OCI-LY7 (cell line): ENCODE data around the gene TMIGD1. TPM values are rescaled to one million over a fixed set of nuclear protein-coding genes. Genes with fewer than 3 reads are reported as not detected.

ENCODE experiments used
- BruUV-seq: library from RNA; stranded (reverse); fragments of 400-500 nt; replicated peaks from 2 replicates; lab custom pipeline; 2021; lab: Mats Ljungman, UMichigan
- CTCF ChIA-PET: fragments of 300-600 bp; sonication (Branson Sonifier 250); formaldehyde crosslinking; loops from one replicate; lab custom pipeline; 2022; ENCODE audit warnings: antibody characterized with exemption; ENCODE audit not compliant: unreplicated experiment; lab: Charles Lee
- POLR2A ChIA-PET: fragments of 300-600 bp; sonication (Branson Sonifier 250); formaldehyde crosslinking; loops from one replicate; lab custom pipeline; 2022; ENCODE audit warnings: antibody characterized with exemption; lab: Charles Lee
- DNase-seq: peaks from one replicate; pipeline ENCODE4 v3.0.0-alpha.2; 2015; ENCODE audit warnings: low spot score
- H2AFZ ChIP-seq: fragments of 200-600 bp; sonication (generic), shearing (Covaris generic); 2 replicates; pipeline ENCODE4 v1.6.1; 2014; ENCODE audit warnings: mild to moderate bottlenecking, antibody characterized with exemption, low read length, moderate library complexity
- H3K27ac ChIP-seq: fragments of 200-600 bp; sonication (generic); 2 replicates; pipeline ENCODE4 v1.5.1; 2014; ENCODE audit warnings: mixed run types, low read depth, mild to moderate bottlenecking, moderate library complexity, low read length, inconsistent platforms; ENCODE audit not compliant: poor library complexity, severe bottlenecking
- H3K36me3 ChIP-seq: fragments of 200-600 bp; sonication (generic); 2 replicates; pipeline ENCODE4 v1.6.1; 2014; ENCODE audit warnings: mild to moderate bottlenecking, antibody characterized with exemption, low read length, moderate library complexity, mixed read lengths; ENCODE audit not compliant: insufficient read depth
- H3K4me1 ChIP-seq: fragments of 200-600 bp; sonication (generic); 2 replicates; pipeline ENCODE4 v1.5.1; 2014; ENCODE audit warnings: mild to moderate bottlenecking, low read length; ENCODE audit not compliant: insufficient read depth, poor library complexity, severe bottlenecking
- H3K4me2 ChIP-seq: fragments of 200-600 bp; sonication (generic); 2 replicates; pipeline ENCODE4 v1.6.1; 2014; ENCODE audit warnings: mild to moderate bottlenecking, low read length
- H3K4me3 ChIP-seq: fragments of 200-600 bp; sonication (generic); 2 replicates; pipeline ENCODE4 v1.5.1; 2014; ENCODE audit warnings: mild to moderate bottlenecking, low read depth, low read length; ENCODE audit not compliant: poor library complexity, severe bottlenecking
- H3K79me2 ChIP-seq: fragments of 200-600 bp; sonication (generic); 2 replicates; pipeline ENCODE4 v1.6.1; 2016; ENCODE audit warnings: low read depth, mild to moderate bottlenecking, low read length, moderate library complexity, mixed read lengths; ENCODE audit not compliant: insufficient read depth
- H3K9me2 ChIP-seq: fragments of 200-600 bp; sonication (generic); 2 replicates; pipeline ENCODE4 v1.6.1; 2016; ENCODE audit warnings: mild to moderate bottlenecking, low read length, mixed read lengths; ENCODE audit not compliant: insufficient read depth
- H3K9me3 ChIP-seq: fragments of 200-600 bp; sonication (generic); 2 replicates; pipeline ENCODE4 v1.6.1; 2014; ENCODE audit warnings: mild to moderate bottlenecking, mixed run types, low read length, mixed read lengths
- H4K20me1 ChIP-seq: fragments of 200-600 bp; sonication (generic); 2 replicates; pipeline ENCODE4 v1.6.1; 2014; ENCODE audit warnings: mild to moderate bottlenecking, antibody characterized with exemption, low read length, moderate library complexity, mixed read lengths; ENCODE audit not compliant: insufficient read depth
- EZH2phosphoT487 ChIP-seq: fragments of 200-600 bp; sonication (generic); IDR thresholded peaks from 2 replicates; pipeline ENCODE4 v1.6.1; 2018; ENCODE audit warnings: low read depth, borderline replicate concordance, mild to moderate bottlenecking, mixed run types, antibody characterized with exemption, low read length, moderate library complexity, mixed read lengths
- intact Hi-C: fragments of 100-400 bp; cut with micrococcal nuclease; formaldehyde crosslinking; loops from one replicate; pipeline ENCODE4 v1.10.0; 2022; ENCODE audit not compliant: unreplicated experiment
- total RNA-seq, 2 experiments: library from RNA; depleted of rRNA in 1 of 2; stranded (reverse); fragments of >200 nt in 1 of 2; shearing (Covaris generic) in 1 of 2; gene quantifications; 2 replicates each; pipeline ENCODE4 v1.2.3, GENCODE V29; 2014 to 2022
- TF ChIP-seq, protein P1 (sequence below): fragments of 200-600 bp; sonication (generic); conservative IDR thresholded peaks from 2 replicates; pipeline ENCODE4 v1.5.1; 2014; ENCODE audit warnings: mild to moderate bottlenecking, antibody characterized with exemption, low read length, moderate library complexity, mixed read lengths

Gene TMIGD1
- total RNA-seq, 2 experiments from 2014 or later = not detected

DNA sequence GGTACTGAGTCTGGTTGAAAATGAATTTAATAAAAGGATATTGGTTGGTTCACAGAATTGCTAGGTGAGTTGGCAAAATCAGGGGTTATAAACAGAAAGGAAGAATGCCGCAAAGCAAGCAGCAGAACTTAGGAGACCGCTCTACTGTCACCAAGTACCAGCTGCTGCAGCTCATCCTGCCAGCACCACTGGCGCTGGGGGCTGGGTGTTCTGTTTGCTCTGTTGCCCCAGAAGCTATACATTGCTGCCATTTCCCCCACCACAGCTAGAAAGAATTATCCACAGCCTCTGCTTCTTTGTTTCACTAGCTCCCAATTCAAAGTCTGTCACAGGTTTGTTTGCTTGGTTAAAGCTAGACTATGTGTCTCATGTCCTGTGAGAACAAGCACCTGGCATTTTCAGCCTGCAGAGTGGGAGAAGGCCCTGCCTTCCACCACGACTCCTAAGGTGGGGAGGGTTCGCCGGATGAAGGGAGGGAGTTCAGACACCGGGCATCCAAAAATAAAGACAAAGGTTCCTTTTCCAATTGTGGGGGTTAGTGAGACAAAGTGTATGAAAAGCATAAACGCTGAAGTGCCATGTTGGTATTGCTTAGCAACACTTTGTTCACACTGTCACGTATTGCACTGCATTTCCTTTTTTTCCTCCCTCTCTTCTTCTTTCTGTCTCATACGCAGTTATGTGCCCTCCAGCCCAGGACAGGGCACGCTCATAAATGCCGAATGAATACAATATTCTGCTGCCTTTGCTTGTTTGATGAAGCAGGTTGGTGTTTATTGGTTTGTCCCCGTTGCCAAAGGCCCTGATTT, 35.3 kb upstream of the TMIGD1 start:
- ChIA-PET CTCF (no interaction called here), POLR2A (interaction anchor here (0.6 to 0.9 kb wide), 3 partner anchors 15 to 69 kb away, joined by 3 to 4 read pairs (median 3); no protein-coding TSS in a partner anchor)
- H2AFZ ChIP-seq = no peak overlapping the region
- H3K36me3 ChIP-seq = no peaks in the 10 kb centered on the region
- H3K9me2 ChIP-seq = no peaks in the 10 kb centered on the region
- H4K20me1 ChIP-seq = no peaks in the 10 kb centered on the region
- intact Hi-C loops = no loop called here
- H3K79me2 ChIP-seq = no peaks in the 10 kb centered on the region
- H3K4me2 ChIP-seq = no peak overlapping the region
- H3K27ac ChIP-seq = no peak overlapping the region
- no peak for DNase-seq
- TF ChIP-seq EZH2phosphoT487 = no peak
- TF ChIP-seq, protein P1, sequence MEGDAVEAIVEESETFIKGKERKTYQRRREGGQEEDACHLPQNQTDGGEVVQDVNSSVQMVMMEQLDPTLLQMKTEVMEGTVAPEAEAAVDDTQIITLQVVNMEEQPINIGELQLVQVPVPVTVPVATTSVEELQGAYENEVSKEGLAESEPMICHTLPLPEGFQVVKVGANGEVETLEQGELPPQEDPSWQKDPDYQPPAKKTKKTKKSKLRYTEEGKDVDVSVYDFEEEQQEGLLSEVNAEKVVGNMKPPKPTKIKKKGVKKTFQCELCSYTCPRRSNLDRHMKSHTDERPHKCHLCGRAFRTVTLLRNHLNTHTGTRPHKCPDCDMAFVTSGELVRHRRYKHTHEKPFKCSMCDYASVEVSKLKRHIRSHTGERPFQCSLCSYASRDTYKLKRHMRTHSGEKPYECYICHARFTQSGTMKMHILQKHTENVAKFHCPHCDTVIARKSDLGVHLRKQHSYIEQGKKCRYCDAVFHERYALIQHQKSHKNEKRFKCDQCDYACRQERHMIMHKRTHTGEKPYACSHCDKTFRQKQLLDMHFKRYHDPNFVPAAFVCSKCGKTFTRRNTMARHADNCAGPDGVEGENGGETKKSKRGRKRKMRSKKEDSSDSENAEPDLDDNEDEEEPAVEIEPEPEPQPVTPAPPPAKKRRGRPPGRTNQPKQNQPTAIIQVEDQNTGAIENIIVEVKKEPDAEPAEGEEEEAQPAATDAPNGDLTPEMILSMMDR = no peak
- BruUV-seq = no TSS peak
- no peaks in the 10 kb centered on the region for H3K9me3 ChIP-seq
- peaks cover 3% of the 10 kb centered on the region for H3K4me1 ChIP-seq
- no peak overlapping the region for H3K4me3 ChIP-seq

DNA sequence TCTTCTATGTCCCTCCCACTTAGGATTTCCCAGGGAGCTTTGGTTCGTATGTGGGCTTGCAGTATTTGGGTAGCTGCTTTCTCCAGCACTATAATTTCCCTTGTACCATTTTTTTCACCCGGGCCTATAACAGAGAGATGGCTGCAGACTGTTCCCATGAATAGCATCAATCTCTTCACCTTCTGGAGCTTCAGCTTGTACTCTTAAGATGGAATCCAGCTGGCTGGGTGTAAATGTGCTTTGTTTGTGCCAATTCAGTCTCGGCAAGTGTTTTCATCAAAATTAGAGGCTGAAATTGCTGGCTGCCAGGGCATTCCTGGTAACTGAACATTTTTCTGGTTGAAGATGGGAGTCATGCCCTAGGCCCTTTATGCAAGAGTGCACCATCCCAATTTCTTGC, 32.7 kb upstream of the TMIGD1 start:
- Histone ChIP-seq H3K4me2 (no peak overlapping the region), H3K4me1 (peaks cover 15% of the 10 kb centered on the region), H3K9me3 (peaks cover 6% of the 10 kb centered on the region; the same call in 1 of the 2 replicates), H3K79me2 (no peaks in the 10 kb centered on the region), H3K4me3 (no peak overlapping the region), H3K36me3 (no peaks in the 10 kb centered on the region), H4K20me1 (no peaks in the 10 kb centered on the region), H3K27ac (no peak overlapping the region), H2AFZ (no peak overlapping the region), H3K9me2 (no peaks in the 10 kb centered on the region)
- CTCF ChIA-PET = no interaction called here
- BruUV-seq = no TSS peak
- POLR2A ChIA-PET = no interaction called here
- intact Hi-C loops = no loop called here
- no peak for DNase-seq
- no peak for TF ChIP-seq EZH2phosphoT487
- TF ChIP-seq, protein P1 = no peak
